H1 (cell line): Measurements from ENCODE around the gene REPIN1. TPM values are rescaled to one million over a fixed set of nuclear protein-coding genes. Genes with fewer than 3 reads are reported as not detected.

Experiments
- CTCF ChIA-PET: fragments of 300-600 bp; sonication (Branson Sonifier 250); formaldehyde crosslinking; loops from one replicate; lab custom pipeline; 2021; ENCODE audit not compliant: partially characterized antibody; lab: Charles Lee
- POLR2A ChIA-PET: fragments of 300-600 bp; sonication (Branson Sonifier 250); formaldehyde crosslinking; loops from one replicate; lab custom pipeline; 2021; ENCODE audit warnings: inconsistent platforms; ENCODE audit not compliant: partially characterized antibody; lab: Charles Lee
- DNase-seq, 2 experiments: peaks; one replicate each; pipeline versions ENCODE4 v3.0.0 to v3.0.0-alpha.2; 2010 to 2022; ENCODE audit warnings: low spot score in 2 of 2, low read depth in 1 of 2, mixed read lengths in 1 of 2
- FAIRE-seq: peaks from 2 replicates; lab custom pipeline; 2011; peaks lifted over from hg19 to GRCh38; lab: Jason Lieb, UNC
- H2AFZ ChIP-seq: 2 replicates; pipeline ENCODE4 v1.8.1; 2012; ENCODE audit warnings: low read length, inconsistent platforms
- H2AK5ac ChIP-seq: 2 replicates; pipeline ENCODE4 v1.6.1; 2013; ENCODE audit warnings: low read depth, low read length
- H2BK120ac ChIP-seq: replicated peaks from 2 replicates; pipeline ENCODE3; 2013; ENCODE audit warnings: low read depth, low read length, inconsistent platforms
- H2BK12ac ChIP-seq: 2 replicates; pipeline ENCODE4 v1.6.1; 2013; ENCODE audit warnings: low read depth, low read length
- H2BK15ac ChIP-seq: 2 replicates; pipeline ENCODE4 v1.6.1; 2013; ENCODE audit warnings: low read length
- H2BK20ac ChIP-seq: 2 replicates; pipeline ENCODE4 v1.6.1; 2013; ENCODE audit warnings: low read length
- H2BK5ac ChIP-seq: 2 replicates; pipeline ENCODE4 v1.6.1; 2013; ENCODE audit warnings: low read depth, low read length
- H3K14ac ChIP-seq: 2 replicates; pipeline ENCODE4 v1.6.1; 2013; ENCODE audit warnings: inconsistent platforms; ENCODE audit not compliant: insufficient read length
- H3K18ac ChIP-seq: 2 replicates; pipeline ENCODE4 v1.6.1; 2013; ENCODE audit warnings: low read length; ENCODE audit errors: extremely low read depth
- H3K23ac ChIP-seq: 2 replicates; pipeline ENCODE4 v1.6.1; 2013; ENCODE audit warnings: inconsistent platforms; ENCODE audit not compliant: insufficient read length
- H3K23me2 ChIP-seq: 2 replicates; pipeline ENCODE4 v1.6.1; 2013; ENCODE audit warnings: low read depth, low read length
- H3K27ac ChIP-seq: 2 replicates; pipeline ENCODE4 v1.6.1; 2011; ENCODE audit warnings: low read depth, low read length, inconsistent platforms
- H3K27me3 ChIP-seq, 4 experiments: replicated peaks in 1 of 4; 1 replicate in 1 of 4; 2 replicates in 3 of 4; pipeline versions ENCODE4 v1.6.1 to v1.8.1; 2011 to 2013; ENCODE audit warnings: low read length in 3 of 4, mild to moderate bottlenecking in 3 of 4, inconsistent platforms in 2 of 4, mixed read lengths in 2 of 4, moderate library complexity in 1 of 4; ENCODE audit not compliant: control insufficient read depth in 3 of 4, insufficient read depth in 3 of 4; ENCODE audit errors: extremely low read depth in 1 of 4
- H3K36me3 ChIP-seq, 4 experiments: 2 replicates each; pipeline versions ENCODE4 v1.6.1 to v1.8.1; 2011 to 2013; ENCODE audit warnings: mild to moderate bottlenecking in 4 of 4, low read length in 3 of 4, moderate library complexity in 2 of 4, control low read depth in 1 of 4, inconsistent platforms in 1 of 4; ENCODE audit not compliant: insufficient read depth in 4 of 4, control insufficient read depth in 2 of 4
- H3K4ac ChIP-seq: replicated peaks from 2 replicates; pipeline ENCODE3; 2013; ENCODE audit warnings: low read length, low read depth, mixed read lengths, inconsistent platforms; ENCODE audit not compliant: insufficient read length
- H3K4me1 ChIP-seq, 4 experiments: replicated peaks in 1 of 4; 1 replicate in 1 of 4; 2 replicates in 3 of 4; pipeline versions ENCODE4 v1.6.1 to v1.8.1; 2011 to 2013; ENCODE audit warnings: low read length in 3 of 4, inconsistent platforms in 2 of 4, mixed read lengths in 1 of 4; ENCODE audit not compliant: insufficient read depth in 4 of 4, control insufficient read depth in 3 of 4
- H3K4me2 ChIP-seq, 2 experiments: 2 replicates each; pipeline versions ENCODE4 v1.6.1 to v1.8.1; 2011 to 2013; ENCODE audit warnings: low read depth in 2 of 2, low read length in 2 of 2, control low read depth in 1 of 2, inconsistent platforms in 1 of 2, mild to moderate bottlenecking in 1 of 2; ENCODE audit not compliant: insufficient read depth in 1 of 2
- H3K4me3 ChIP-seq, 4 experiments: fragments of 200-600, 300-600 bp in 1 of 4; sonication (generic), shearing (Covaris generic), sonication (Bioruptor Twin) in 1 of 4; 2 replicates each; pipeline versions ENCODE4 v1.5.1 to v1.8.1; 2011 to 2016; ENCODE audit warnings: low read length in 4 of 4, low read depth in 3 of 4, control low read depth in 2 of 4, inconsistent platforms in 2 of 4, mild to moderate bottlenecking in 2 of 4, mixed read lengths in 1 of 4, moderate library complexity in 1 of 4; ENCODE audit not compliant: insufficient read depth in 2 of 4; ENCODE audit errors: extremely low read depth in 1 of 4
- H3K56ac ChIP-seq: replicated peaks from 2 replicates; pipeline ENCODE3; 2013; ENCODE audit warnings: low read depth, mild to moderate bottlenecking, mixed read lengths, low read length, inconsistent platforms; ENCODE audit not compliant: insufficient read length
- H3K79me1 ChIP-seq: 2 replicates; pipeline ENCODE4 v1.6.1; 2013; ENCODE audit warnings: low read depth, low read length, control low read depth
- H3K79me2 ChIP-seq, 2 experiments: 2 replicates each; pipeline versions ENCODE4 v1.6.1 to v1.8.1; 2012 to 2013; ENCODE audit warnings: low read length in 2 of 2, mild to moderate bottlenecking in 2 of 2, inconsistent platforms in 1 of 2; ENCODE audit not compliant: insufficient read depth in 2 of 2, control insufficient read depth in 1 of 2
- H3K9ac ChIP-seq, 4 experiments: replicated peaks in 1 of 4; 1 replicate in 1 of 4; 2 replicates in 3 of 4; pipeline versions ENCODE4 v1.6.1 to v1.8.1; 2011 to 2013; ENCODE audit warnings: low read depth in 3 of 4, low read length in 3 of 4, control low read depth in 2 of 4, mild to moderate bottlenecking in 2 of 4, moderate library complexity in 2 of 4, inconsistent platforms in 1 of 4; ENCODE audit errors: extremely low read depth in 1 of 4
- H3K9me3 ChIP-seq, 2 experiments: 2 replicates each; pipeline versions ENCODE4 v1.6.1 to v1.8.1; 2012 to 2013; ENCODE audit warnings: mild to moderate bottlenecking in 2 of 2, moderate library complexity in 2 of 2, control low read depth in 1 of 2, inconsistent platforms in 1 of 2, low read depth in 1 of 2, low read length in 1 of 2, mixed read lengths in 1 of 2; ENCODE audit not compliant: insufficient read depth in 2 of 2
- H4K20me1 ChIP-seq, 2 experiments: replicated peaks in 1 of 2; 2 replicates each; pipeline versions ENCODE3 to v1.8.1; 2011 to 2013; ENCODE audit warnings: inconsistent platforms in 2 of 2, low read length in 2 of 2, mild to moderate bottlenecking in 1 of 2; ENCODE audit not compliant: insufficient read depth in 2 of 2, control insufficient read depth in 1 of 2
- H4K5ac ChIP-seq: 2 replicates; pipeline ENCODE4 v1.6.1; 2013; ENCODE audit warnings: low read length, low read depth, mixed read lengths, inconsistent platforms; ENCODE audit not compliant: insufficient read length
- H4K8ac ChIP-seq: 2 replicates; pipeline ENCODE4 v1.8.0; 2013; ENCODE audit warnings: mild to moderate bottlenecking, moderate library complexity, low read length, inconsistent platforms; ENCODE audit not compliant: insufficient read depth; ENCODE audit errors: extremely low read depth
- H4K91ac ChIP-seq: replicated peaks from 2 replicates; pipeline ENCODE3; 2013; ENCODE audit warnings: low read length, mixed read lengths, inconsistent platforms; ENCODE audit not compliant: insufficient read length
- BACH1 ChIP-seq: IDR thresholded peaks from 2 replicates; pipeline ENCODE4 v1.6.1; 2012; ENCODE audit warnings: low read length, improper control_type of control experiment
- E2F6 ChIP-seq: IDR thresholded peaks from 2 replicates; pipeline ENCODE4 v1.6.1; 2012; ENCODE audit warnings: inconsistent platforms
- EP300 ChIP-seq, 2 experiments: IDR thresholded peaks; 1 replicate in 1 of 2; 2 replicates in 1 of 2; pipeline ENCODE4 v1.6.1; 2011 to 2012; ENCODE audit warnings: low read depth in 2 of 2, low read length in 2 of 2, mild to moderate bottlenecking in 2 of 2, borderline replicate concordance in 1 of 2, inconsistent platforms in 1 of 2, moderate library complexity in 1 of 2
- FOSL1 ChIP-seq: IDR thresholded peaks from 2 replicates; pipeline ENCODE4 v1.6.1; 2011; ENCODE audit warnings: mild to moderate bottlenecking, low read depth, low read length, moderate library complexity; ENCODE audit not compliant: insufficient read depth
- JUN ChIP-seq: IDR thresholded peaks from 2 replicates; pipeline ENCODE4 v1.6.1; 2011; ENCODE audit warnings: low read depth, mild to moderate bottlenecking, improper control_type of control experiment, low read length
- KDM1A ChIP-seq: fragments of 200-600, 300-600 bp; sonication (generic); IDR thresholded peaks from 2 replicates; pipeline ENCODE4 v1.7.1; 2016; ENCODE audit warnings: mild to moderate bottlenecking, low read length, borderline replicate concordance
- KDM4A ChIP-seq: IDR thresholded peaks from one replicate; pipeline ENCODE4 v1.7.1; 2012; ENCODE audit warnings: low read depth, mild to moderate bottlenecking, moderate library complexity, low read length, inconsistent platforms; ENCODE audit not compliant: severe bottlenecking
- POLR2AphosphoS5 ChIP-seq: IDR thresholded peaks from 2 replicates; pipeline ENCODE4 v1.6.1; 2011; ENCODE audit warnings: low read depth, low read length
- RNF2 ChIP-seq: fragments of 200-900, 300-1000 bp; sonication (generic); IDR thresholded peaks from 2 replicates; pipeline ENCODE4 v1.7.1; 2016; ENCODE audit warnings: borderline replicate concordance, low read depth, mild to moderate bottlenecking, antibody characterized with exemption, low read length; ENCODE audit not compliant: poor library complexity, severe bottlenecking; ENCODE audit errors: missing control alignments
- RXRA ChIP-seq: IDR thresholded peaks from 2 replicates; pipeline ENCODE4 v1.6.1; 2011; ENCODE audit warnings: low read depth, mild to moderate bottlenecking, low read length, moderate library complexity; ENCODE audit not compliant: insufficient read depth
- SIRT6 ChIP-seq: IDR thresholded peaks from one replicate; pipeline ENCODE4 v1.7.1; 2012; ENCODE audit warnings: low read length, inconsistent platforms
- SP4 ChIP-seq: IDR thresholded peaks from 2 replicates; pipeline ENCODE4 v1.6.1; 2012; ENCODE audit warnings: low read length, inconsistent platforms
- YY1 ChIP-seq: IDR thresholded peaks from 2 replicates; pipeline ENCODE4 v1.6.1; 2011; ENCODE audit warnings: low read depth, mild to moderate bottlenecking, low read length
- WGBS, 2 experiments: shearing (Covaris generic) in 1 of 2; methylation state at CpG; one replicate each; pipeline versions ENCODE4 v1.1.6 to v1.1.7; 2013 to 2015; ENCODE audit warnings: low lambda C conversion rate in 2 of 2, mixed read lengths in 2 of 2, inconsistent platforms in 1 of 2, low coverage in 1 of 2, missing lambda C conversion rate in 1 of 2; ENCODE audit not compliant: insufficient replicate concordance in 2 of 2, insufficient coverage in 1 of 2, insufficient read length in 1 of 2; ENCODE audit errors: extremely low coverage in 1 of 2, missing lambda C conversion rate in 1 of 2; 5-methylcytosine and 5-hydroxymethylcytosine counted together
- polyA plus RNA-seq, 7 experiments: library from polyadenylated mRNA; depleted of rRNA in 3 of 7; stranded (reverse) in 5 of 7; unstranded in 2 of 7; fragments of >200 nt in 5 of 7; fragments of 200-250 nt in 2 of 7; gene quantifications; 1 replicate in 5 of 7; 2 replicates in 1 of 7; 4 replicates in 1 of 7; pipeline versions ENCODE4 v1.2.1 to v1.2.3, GENCODE V29; 2011 to 2013; ENCODE audit warnings: missing spikeins in 2 of 7, mixed read lengths in 2 of 7
- total RNA-seq: library from RNA; stranded (reverse); fragmentation: NEBNext Ultra II Directional; extraction: Animal tissue kit (Norgen Biotek cat#: 25700); gene quantifications from 2 replicates; pipeline ENCODE4 v1.2.1, GENCODE V29; 2021

REPIN1 gene
- total and polyA plus RNA-seq, 2 of the 8 experiments (the other 6 are each of a cell fraction or from before 2014, with no cell fraction given): 98.6 to 125 TPM

GRCh38 chr7:150377635-150378034 is 9.0 kb downstream of the REPIN1 start:
- H2BK15ac ChIP-seq: no peak overlapping the region
- H3K27ac ChIP-seq: no peak overlapping the region
- POLR2A ChIA-PET: interaction anchor here (0.7 to 6.1 kb wide), 17 partner anchors 9 to 48 kb away, joined by 3 to 93 read pairs (median 5); partner anchors contain the start of genes RARRES2 and REPIN1
- CTCF ChIA-PET: interaction anchor here (0.9 to 2.1 kb wide), 16 partner anchors 9 to 91 kb away, joined by 3 to 18 read pairs (median 4); partner anchors contain the start of gene REPIN1
- H3K14ac ChIP-seq: no peak overlapping the region
- no peak overlapping the region for H2AFZ ChIP-seq
- H4K91ac ChIP-seq: no peak overlapping the region
- no peak overlapping the region for H3K56ac ChIP-seq
- H3K4me2 ChIP-seq: peak overlapping the region in 1 of 2 experiments; percentile 94; a peak in 1 of 4 replicates
- no peak overlapping the region for H2BK12ac ChIP-seq
- 76% methylated on average over 4 of the region's 4 CpGs; no CpG with 5 or more reads in 1 of the 2 experiments for WGBS, 2 experiments
- peaks cover 0 to 9% of the 10 kb centered on the region in 2 experiments for H4K20me1 ChIP-seq
- H2BK20ac ChIP-seq: no peak overlapping the region
- peaks cover 20% of the 10 kb centered on the region for H3K79me1 ChIP-seq
- H3K36me3 ChIP-seq: peaks cover 8 to 27% (median 15%) of the 10 kb centered on the region in 4 experiments; a peak in 7 of 8 replicates
- H3K18ac ChIP-seq: no peak overlapping the region
- no peak overlapping the region for H3K4ac ChIP-seq
- H3K23me2 ChIP-seq: peaks cover 11% of the 10 kb centered on the region
- no peak overlapping the region for H3K9ac ChIP-seq
- FAIRE-seq (no peak), DNase-seq (no peak)
- H4K8ac ChIP-seq: no peak overlapping the region
- no peak overlapping the region for H2BK5ac ChIP-seq
- H3K27me3 ChIP-seq: no peaks in the 10 kb centered on the region
- no peak overlapping the region for H3K23ac ChIP-seq
- peak overlapping the region in 1 of 4 experiments; percentile 96; a peak in 2 of 8 replicates for H3K4me3 ChIP-seq
- no peak overlapping the region for H2BK120ac ChIP-seq
- no peak overlapping the region for H4K5ac ChIP-seq
- H3K9me3 ChIP-seq: no peaks in the 10 kb centered on the region
- H3K79me2 ChIP-seq: peaks cover 0 to 50% of the 10 kb centered on the region in 2 experiments
- H3K4me1 ChIP-seq: peaks cover 15 to 36% (median 22%) of the 10 kb centered on the region in 4 experiments
- H2AK5ac ChIP-seq: no peak overlapping the region
- TF ChIP-seq BACH1 (no peak), RNF2 (no peak), EP300 (IDR thresholded peaks at IDR 0.05; ENCODE audit: borderline replicate concordance in 1 of 2, low read depth in 2 of 2, low read length in 2 of 2) (no peak), JUN (no peak), E2F6 (no peak), FOSL1 (no peak), KDM1A (no peak), SP4 (no peak), RXRA (no peak), POLR2AphosphoS5 (no peak), YY1 (no peak), KDM4A (no peak), SIRT6 (no peak)
